Calu3 (cell line): ENCODE results near the gene FAM149A. TPM values are rescaled to one million over a fixed set of nuclear protein-coding genes. Genes with fewer than 3 reads are reported as not detected.

ENCODE experiments used
- BruUV-seq: library from RNA; stranded (reverse); fragments of 400-500 nt; replicated peaks from 2 replicates; lab custom pipeline; 2021; lab: Mats Ljungman, UMichigan
- CTCF ChIA-PET: fragments of 300-600 bp; sonication (Branson Sonifier 250); formaldehyde crosslinking; loops from one replicate; lab custom pipeline; 2022; ENCODE audit warnings: antibody characterized with exemption; lab: Charles Lee
- DNase-seq: peaks from one replicate; pipeline ENCODE4 v3.0.0; 2022
- H3K27ac Mint-ChIP-seq: one replicate; pipeline ENCODE4 v1.8.0; 2022; ENCODE audit warnings: mixed read lengths; ENCODE audit not compliant: unreplicated experiment
- H3K27me3 Mint-ChIP-seq: one replicate; pipeline ENCODE4 v1.8.0; 2022; ENCODE audit warnings: mixed read lengths; ENCODE audit not compliant: unreplicated experiment
- H3K36me3 Mint-ChIP-seq: one replicate; pipeline ENCODE4 v1.8.0; 2022; ENCODE audit warnings: mild to moderate bottlenecking, moderate library complexity, mixed read lengths; ENCODE audit not compliant: insufficient read depth, unreplicated experiment
- H3K4me1 Mint-ChIP-seq: one replicate; pipeline ENCODE4 v1.8.0; 2022; ENCODE audit warnings: mild to moderate bottlenecking, low read depth, mixed read lengths; ENCODE audit not compliant: unreplicated experiment
- H3K4me3 Mint-ChIP-seq: one replicate; pipeline ENCODE4 v1.8.0; 2022; ENCODE audit warnings: mild to moderate bottlenecking, low read depth, moderate library complexity, mixed read lengths; ENCODE audit not compliant: unreplicated experiment
- H3K9me3 Mint-ChIP-seq: one replicate; pipeline ENCODE4 v1.8.0; 2022; ENCODE audit warnings: low read depth, mixed read lengths; ENCODE audit not compliant: unreplicated experiment
- intact Hi-C: fragments of 100-400 bp; cut with micrococcal nuclease; formaldehyde crosslinking; loops from one replicate; pipeline ENCODE4 v1.10.0; 2022; ENCODE audit not compliant: unreplicated experiment
- total RNA-seq: library from RNA; stranded (reverse); gene quantifications from 2 replicates; pipeline ENCODE4 v1.2.3, GENCODE V29; 2022
- TF ChIP-seq, protein P1 (sequence below): fragments of 200-600 bp; IDR thresholded peaks from one replicate; pipeline ENCODE4 v1.8.0; 2022; ENCODE audit warnings: antibody characterized with exemption; ENCODE audit not compliant: unreplicated experiment

FAM149A gene
- total RNA-seq, 1 experiment from 2014 or later = 45.5 TPM

DNA sequence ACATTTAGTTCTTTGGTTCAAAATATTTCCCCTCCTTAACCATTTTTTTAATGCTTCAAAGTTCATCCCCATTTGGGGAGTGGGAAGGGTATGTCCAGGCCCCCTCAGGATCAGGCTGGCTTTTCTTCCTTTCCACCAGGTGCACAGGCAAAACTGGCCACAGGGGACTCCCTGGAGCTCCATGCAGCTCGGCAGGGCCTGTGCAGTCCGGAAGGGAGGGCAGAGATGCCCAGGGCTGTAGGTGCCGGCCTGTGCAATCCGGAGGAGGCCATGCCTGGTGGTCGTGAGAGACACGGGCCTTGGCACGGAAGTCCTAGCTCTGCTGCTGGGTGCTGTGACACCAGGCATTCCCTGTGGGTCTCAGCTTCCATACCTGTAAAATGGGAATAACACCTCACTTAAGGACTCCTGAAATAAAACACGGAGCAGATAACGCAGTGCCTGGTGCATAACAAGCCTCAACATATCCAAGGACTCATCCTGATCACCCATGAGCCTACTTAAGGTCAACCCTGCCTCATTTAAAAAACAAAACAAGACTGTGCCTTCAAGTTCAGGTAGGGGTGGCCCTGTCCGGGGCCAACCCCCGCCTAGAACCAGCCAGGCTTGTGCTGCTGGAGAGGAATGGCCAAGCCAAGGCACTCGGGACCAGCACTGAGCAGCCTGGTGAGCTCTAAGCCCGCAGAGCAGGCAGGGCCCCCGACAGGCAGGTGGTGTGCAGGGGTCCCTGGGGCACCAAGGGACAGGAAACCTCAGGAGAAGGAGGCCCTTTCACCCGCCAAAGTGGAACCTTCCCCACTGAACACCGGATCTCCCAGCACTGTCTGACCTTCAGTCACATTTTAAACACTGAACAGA is 65.7 kb downstream of the FAM149A start:
- BruUV-seq = no TSS peak
- Mint-ChIP-seq H3K27ac (no peak overlapping the region), H3K4me1 (no peaks in the 10 kb centered on the region), H3K27me3 (no peaks in the 10 kb centered on the region), H3K9me3 (no peaks in the 10 kb centered on the region), H3K4me3 (no peak overlapping the region), H3K36me3 (peaks cover 20% of the 10 kb centered on the region)
- TF ChIP-seq, protein P1, sequence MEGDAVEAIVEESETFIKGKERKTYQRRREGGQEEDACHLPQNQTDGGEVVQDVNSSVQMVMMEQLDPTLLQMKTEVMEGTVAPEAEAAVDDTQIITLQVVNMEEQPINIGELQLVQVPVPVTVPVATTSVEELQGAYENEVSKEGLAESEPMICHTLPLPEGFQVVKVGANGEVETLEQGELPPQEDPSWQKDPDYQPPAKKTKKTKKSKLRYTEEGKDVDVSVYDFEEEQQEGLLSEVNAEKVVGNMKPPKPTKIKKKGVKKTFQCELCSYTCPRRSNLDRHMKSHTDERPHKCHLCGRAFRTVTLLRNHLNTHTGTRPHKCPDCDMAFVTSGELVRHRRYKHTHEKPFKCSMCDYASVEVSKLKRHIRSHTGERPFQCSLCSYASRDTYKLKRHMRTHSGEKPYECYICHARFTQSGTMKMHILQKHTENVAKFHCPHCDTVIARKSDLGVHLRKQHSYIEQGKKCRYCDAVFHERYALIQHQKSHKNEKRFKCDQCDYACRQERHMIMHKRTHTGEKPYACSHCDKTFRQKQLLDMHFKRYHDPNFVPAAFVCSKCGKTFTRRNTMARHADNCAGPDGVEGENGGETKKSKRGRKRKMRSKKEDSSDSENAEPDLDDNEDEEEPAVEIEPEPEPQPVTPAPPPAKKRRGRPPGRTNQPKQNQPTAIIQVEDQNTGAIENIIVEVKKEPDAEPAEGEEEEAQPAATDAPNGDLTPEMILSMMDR = no peak
- intact Hi-C loops = no loop called here
- CTCF ChIA-PET = no interaction called here
- no peak for DNase-seq

DNA sequence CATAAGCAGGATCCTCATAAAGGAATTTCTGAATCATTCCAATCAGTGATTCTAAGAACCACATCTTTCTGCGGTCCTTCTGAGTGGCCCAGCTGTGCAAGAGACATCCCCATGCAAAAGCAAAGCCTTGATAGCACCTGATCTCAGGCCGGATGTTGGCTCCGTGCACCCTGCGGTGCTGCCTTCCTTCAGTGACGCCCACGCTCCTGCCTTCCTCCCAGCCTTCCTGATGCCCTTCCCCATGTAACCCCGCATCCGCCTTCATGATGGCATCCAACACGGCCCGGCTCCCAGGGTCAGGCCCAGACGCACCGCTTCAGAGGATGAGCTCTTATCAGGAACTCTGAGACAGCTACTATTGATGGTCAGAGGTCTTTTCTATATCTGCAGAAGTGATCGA is 66.5 kb downstream of the FAM149A start:
- no peaks in the 10 kb centered on the region for H3K9me3 Mint-ChIP-seq
- DNase-seq = no peak
- no peak overlapping the region for H3K27ac Mint-ChIP-seq
- intact Hi-C loops = no loop called here
- peaks cover 16% of the 10 kb centered on the region for H3K36me3 Mint-ChIP-seq
- H3K4me3 Mint-ChIP-seq = no peak overlapping the region
- H3K4me1 Mint-ChIP-seq = no peaks in the 10 kb centered on the region
- CTCF ChIA-PET = no interaction called here
- H3K27me3 Mint-ChIP-seq = no peaks in the 10 kb centered on the region
- no TSS peak for BruUV-seq
- TF ChIP-seq, protein P1 = no peak

DNA sequence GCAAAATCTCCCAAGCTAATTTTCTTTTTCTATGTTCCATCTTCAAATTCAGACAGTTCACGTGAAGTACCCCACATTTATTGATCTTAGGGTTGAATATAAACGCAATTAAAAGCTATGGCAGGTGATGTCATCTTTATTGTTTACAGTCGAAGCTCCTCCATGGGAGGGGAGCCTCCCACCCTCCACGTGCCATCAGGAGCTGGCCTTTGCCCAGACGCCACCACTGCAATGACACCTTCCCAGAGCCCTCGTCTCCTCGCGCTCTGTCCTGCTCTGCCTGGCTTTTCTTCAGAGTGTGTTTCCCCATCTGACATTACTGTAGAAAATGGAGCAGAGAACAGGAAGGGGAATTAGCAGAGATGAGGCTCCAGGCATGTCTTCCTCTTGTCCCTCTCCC is 68.0 kb downstream of the FAM149A start:
- Mint-ChIP-seq H3K9me3 (no peaks in the 10 kb centered on the region), H3K4me1 (no peaks in the 10 kb centered on the region), H3K4me3 (no peak overlapping the region), H3K36me3 (peaks cover 4% of the 10 kb centered on the region), H3K27ac (no peak overlapping the region), H3K27me3 (no peaks in the 10 kb centered on the region)
- intact Hi-C loops = no loop called here
- CTCF ChIA-PET = no interaction called here
- no peak for DNase-seq
- TF ChIP-seq, protein P1 = no peak
- BruUV-seq = no TSS peak

DNA sequence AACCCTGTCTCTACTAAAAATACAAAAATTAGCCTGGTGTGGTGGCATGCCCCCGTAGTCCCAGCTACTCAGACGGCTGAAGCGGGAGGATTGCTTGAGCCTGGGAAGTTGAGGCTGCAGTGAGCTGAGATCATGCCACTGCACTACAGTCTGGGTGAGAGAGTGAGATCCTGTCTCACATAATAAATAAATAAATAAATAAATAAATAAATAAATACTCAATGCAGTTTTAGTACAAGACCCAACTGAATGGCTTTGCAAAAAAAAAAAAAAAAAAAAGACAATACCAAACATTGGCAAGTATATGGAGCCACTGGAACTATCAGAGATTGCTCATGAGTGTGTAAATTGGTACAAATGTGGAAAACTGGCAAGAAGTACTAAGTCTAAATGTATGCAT is 83.6 kb downstream of the FAM149A start:
- intact Hi-C loops = no loop called here
- TF ChIP-seq, protein P1 = no peak
- BruUV-seq = no TSS peak
- Mint-ChIP-seq H3K4me3 (no peak overlapping the region), H3K4me1 (peaks cover 17% of the 10 kb centered on the region), H3K9me3 (peaks cover 5% of the 10 kb centered on the region), H3K27me3 (no peaks in the 10 kb centered on the region), H3K36me3 (peaks cover 25% of the 10 kb centered on the region), H3K27ac (no peak overlapping the region)
- DNase-seq = no peak
- CTCF ChIA-PET = no interaction called here
